ENCODE data around the gene TMX3.

Gene TMX3

DNA sequence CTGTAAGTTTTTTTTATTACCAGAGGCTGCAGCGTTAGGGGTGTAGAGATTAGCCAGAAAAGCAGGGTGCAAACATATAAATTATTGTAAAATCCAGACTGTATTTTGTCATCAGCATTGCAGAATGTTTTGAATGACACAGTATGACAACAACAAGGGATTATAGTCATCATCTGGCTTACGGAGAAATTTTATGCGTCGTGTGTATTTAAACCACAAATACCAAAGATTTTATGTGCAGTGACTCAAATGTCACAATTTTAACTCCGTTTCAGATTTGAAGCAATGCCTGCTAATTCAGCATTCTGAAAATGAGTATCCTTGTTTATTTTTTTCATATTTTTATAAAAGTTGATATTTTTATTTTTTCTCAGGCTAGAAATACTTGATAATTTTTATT, 19.4 kb upstream of the TMX3 start:
- Histone ChIP-seq H3K9me2 (replicated peaks; ENCODE audit: control insufficient read depth, low read length) (no peaks in the 10 kb centered on the region), H3K9me3 (ENCODE audit: control insufficient read depth, insufficient read depth, low read length) (no peaks in the 10 kb centered on the region), H3K4me3 (ENCODE audit: low read length) (no peak overlapping the region), H3K4me1 (ENCODE audit: control insufficient read depth, low read length) (no peaks in the 10 kb centered on the region), H3K36me3 (ENCODE audit: control insufficient read depth, low read length) (no peaks in the 10 kb centered on the region), H3K4me2 (ENCODE audit: low read length) (no peak overlapping the region), H3K27me3 (ENCODE audit: control insufficient read depth, low read length) (peaks cover 3% of the 10 kb centered on the region; the same call in 1 of the 2 replicates), H3K79me2 (ENCODE audit: control insufficient read depth, low read length) (no peaks in the 10 kb centered on the region), H4K20me1 (ENCODE audit: control insufficient read depth, insufficient read depth, low read depth, low read length) (no peaks in the 10 kb centered on the region), H3K27ac (ENCODE audit: low read depth, low read length) (no peak overlapping the region), H3F3A (ENCODE audit: control insufficient read depth, insufficient read depth) (no peaks in the 10 kb centered on the region)
- TF ChIP-seq EZH2phosphoT487 (IDR thresholded peaks at IDR 0.05; ENCODE audit: borderline replicate concordance, low read length), result no peak
- TF ChIP-seq, protein P1, sequence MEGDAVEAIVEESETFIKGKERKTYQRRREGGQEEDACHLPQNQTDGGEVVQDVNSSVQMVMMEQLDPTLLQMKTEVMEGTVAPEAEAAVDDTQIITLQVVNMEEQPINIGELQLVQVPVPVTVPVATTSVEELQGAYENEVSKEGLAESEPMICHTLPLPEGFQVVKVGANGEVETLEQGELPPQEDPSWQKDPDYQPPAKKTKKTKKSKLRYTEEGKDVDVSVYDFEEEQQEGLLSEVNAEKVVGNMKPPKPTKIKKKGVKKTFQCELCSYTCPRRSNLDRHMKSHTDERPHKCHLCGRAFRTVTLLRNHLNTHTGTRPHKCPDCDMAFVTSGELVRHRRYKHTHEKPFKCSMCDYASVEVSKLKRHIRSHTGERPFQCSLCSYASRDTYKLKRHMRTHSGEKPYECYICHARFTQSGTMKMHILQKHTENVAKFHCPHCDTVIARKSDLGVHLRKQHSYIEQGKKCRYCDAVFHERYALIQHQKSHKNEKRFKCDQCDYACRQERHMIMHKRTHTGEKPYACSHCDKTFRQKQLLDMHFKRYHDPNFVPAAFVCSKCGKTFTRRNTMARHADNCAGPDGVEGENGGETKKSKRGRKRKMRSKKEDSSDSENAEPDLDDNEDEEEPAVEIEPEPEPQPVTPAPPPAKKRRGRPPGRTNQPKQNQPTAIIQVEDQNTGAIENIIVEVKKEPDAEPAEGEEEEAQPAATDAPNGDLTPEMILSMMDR (IDR thresholded peaks at IDR 0.05; ENCODE audit: low read depth, low read length, poor library complexity, severe bottlenecking), result no peak

DNA sequence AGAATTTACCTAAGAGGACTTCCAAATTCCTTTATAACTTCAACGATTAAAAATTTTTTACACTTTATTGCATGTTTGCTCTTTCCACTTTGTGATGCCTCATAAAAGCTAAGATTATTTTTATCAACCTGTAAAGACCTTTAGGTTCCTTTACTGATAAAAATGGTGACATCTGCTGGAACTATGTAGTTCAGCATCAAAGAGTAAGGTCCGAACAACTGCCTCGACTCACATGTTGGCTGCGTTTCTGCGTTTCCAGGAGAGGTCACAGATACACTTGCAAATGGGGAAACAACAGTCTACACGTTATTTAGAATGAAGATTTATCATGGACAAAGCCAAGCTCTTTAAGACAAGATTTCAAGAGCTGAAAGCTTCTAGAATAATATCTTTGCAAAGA, 18.8 kb upstream of the TMX3 start:
- no peaks in the 10 kb centered on the region for H3K4me1 ChIP-seq (ENCODE audit: control insufficient read depth, low read length)
- no peaks in the 10 kb centered on the region for H3K79me2 ChIP-seq (ENCODE audit: control insufficient read depth, low read length)
- no peak overlapping the region for H3K4me3 ChIP-seq (ENCODE audit: low read length)
- no peaks in the 10 kb centered on the region for H3K36me3 ChIP-seq (ENCODE audit: control insufficient read depth, low read length)
- H3F3A ChIP-seq (ENCODE audit: control insufficient read depth, insufficient read depth), result no peaks in the 10 kb centered on the region
- H3K9me2 ChIP-seq (replicated peaks; ENCODE audit: control insufficient read depth, low read length), result no peaks in the 10 kb centered on the region
- H4K20me1 ChIP-seq (ENCODE audit: control insufficient read depth, insufficient read depth, low read depth, low read length), result no peaks in the 10 kb centered on the region
- peaks cover 3% of the 10 kb centered on the region; the same call in 1 of the 2 replicates for H3K27me3 ChIP-seq (ENCODE audit: control insufficient read depth, low read length)
- H3K4me2 ChIP-seq (ENCODE audit: low read length), result no peak overlapping the region
- TF ChIP-seq EZH2phosphoT487 (IDR thresholded peaks at IDR 0.05; ENCODE audit: borderline replicate concordance, low read length), result no peak
- TF ChIP-seq, protein P1 (IDR thresholded peaks at IDR 0.05; ENCODE audit: low read depth, low read length, poor library complexity, severe bottlenecking), result no peak
- no peak overlapping the region for H3K27ac ChIP-seq (ENCODE audit: low read depth, low read length)
- H3K9me3 ChIP-seq (ENCODE audit: control insufficient read depth, insufficient read depth, low read length), result no peaks in the 10 kb centered on the region

DNA sequence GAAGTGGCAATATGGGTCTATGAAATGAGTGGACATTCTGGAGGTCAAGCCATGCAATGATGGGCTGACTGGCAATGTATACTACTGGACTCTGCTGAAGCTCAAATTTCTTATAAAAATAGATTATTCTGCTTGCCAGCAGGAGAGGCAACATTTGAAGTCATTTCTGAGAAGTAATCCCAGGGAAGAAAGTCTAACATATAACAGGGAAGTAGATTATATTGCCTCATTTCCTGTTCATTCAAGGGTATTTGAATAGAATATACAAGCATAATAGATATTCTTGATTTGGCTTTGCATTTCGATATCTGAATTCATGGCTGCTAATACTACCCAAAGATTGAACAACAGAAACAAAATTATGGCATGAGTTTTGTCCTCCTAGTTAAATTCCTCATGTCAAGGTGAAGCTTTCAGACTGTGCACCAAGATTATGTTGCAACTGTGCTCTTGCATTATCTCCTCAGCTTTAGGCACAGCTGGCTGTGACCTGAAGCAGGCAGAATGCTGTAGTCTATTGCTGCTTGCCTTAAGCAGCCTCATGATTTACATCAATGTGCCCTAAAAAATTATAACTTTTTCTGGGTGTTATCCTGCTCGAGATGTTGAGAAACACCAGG, 13.3 kb upstream of the TMX3 start:
- Histone ChIP-seq H3K36me3 (ENCODE audit: control insufficient read depth, low read length) (no peaks in the 10 kb centered on the region), H3K4me2 (ENCODE audit: low read length) (no peak overlapping the region), H3K9me2 (replicated peaks; ENCODE audit: control insufficient read depth, low read length) (no peaks in the 10 kb centered on the region), H4K20me1 (ENCODE audit: control insufficient read depth, insufficient read depth, low read depth, low read length) (no peaks in the 10 kb centered on the region), H3K4me3 (ENCODE audit: low read length) (no peak overlapping the region), H3K27me3 (ENCODE audit: control insufficient read depth, low read length) (no peaks in the 10 kb centered on the region), H3K9me3 (ENCODE audit: control insufficient read depth, insufficient read depth, low read length) (peaks cover 4% of the 10 kb centered on the region; the same call in 1 of the 2 replicates), H3K4me1 (ENCODE audit: control insufficient read depth, low read length) (no peaks in the 10 kb centered on the region), H3K79me2 (ENCODE audit: control insufficient read depth, low read length) (no peaks in the 10 kb centered on the region), H3K27ac (ENCODE audit: low read depth, low read length) (no peak overlapping the region), H3F3A (ENCODE audit: control insufficient read depth, insufficient read depth) (no peaks in the 10 kb centered on the region)
- TF ChIP-seq, protein P1 (IDR thresholded peaks at IDR 0.05; ENCODE audit: low read depth, low read length, poor library complexity, severe bottlenecking), result no peak
- no peak for TF ChIP-seq EZH2phosphoT487 (IDR thresholded peaks at IDR 0.05; ENCODE audit: borderline replicate concordance, low read length)
